Smooth muscle cell (in vitro differentiated cells): Measurements from ENCODE around the gene TMTC2. TPM values are rescaled to one million over a fixed set of nuclear protein-coding genes. Genes with fewer than 3 reads are reported as not detected.

Source experiments
- DNase-seq: peaks from one replicate; lab custom pipeline; 2025; ENCODE audit not compliant: unreplicated experiment; lab: John Stamatoyannopoulos, UW
- H2AFZ ChIP-seq: fragments of 200-600 bp; sonication (generic); 2 replicates; pipeline ENCODE4 v1.6.0; 2016; ENCODE audit warnings: antibody characterized with exemption, low read depth, mild to moderate bottlenecking
- H3F3A ChIP-seq: fragments of 200-600 bp; sonication (generic); 2 replicates; pipeline ENCODE4 v1.6.0; 2017; ENCODE audit warnings: antibody characterized with exemption, low read depth
- H3K27ac ChIP-seq: fragments of 200-600 bp; sonication (generic); 2 replicates; pipeline ENCODE4 v1.5.1; 2016; ENCODE audit warnings: low read depth, mild to moderate bottlenecking
- H3K27me3 ChIP-seq: fragments of 200-600 bp; sonication (generic); 2 replicates; pipeline ENCODE4 v1.6.1; 2016; ENCODE audit warnings: low read depth, mild to moderate bottlenecking
- H3K36me3 ChIP-seq: fragments of 200-600 bp; sonication (generic); 2 replicates; pipeline ENCODE4 v1.5.1; 2016; ENCODE audit warnings: low read depth
- H3K4me1 ChIP-seq: fragments of 200-600 bp; sonication (generic); 2 replicates; pipeline ENCODE4 v1.5.1; 2016; ENCODE audit warnings: low read depth
- H3K4me2 ChIP-seq: fragments of 200-600 bp; sonication (generic); 2 replicates; pipeline ENCODE4 v1.6.0; 2016; ENCODE audit warnings: mild to moderate bottlenecking
- H3K4me3 ChIP-seq: fragments of 200-600 bp; sonication (generic); 2 replicates; pipeline ENCODE4 v1.5.1; 2016; ENCODE audit warnings: mild to moderate bottlenecking
- H3K79me2 ChIP-seq: fragments of 200-600 bp; sonication (generic); 2 replicates; pipeline ENCODE4 v1.6.0; 2016; ENCODE audit warnings: low read depth, mild to moderate bottlenecking
- H3K9ac ChIP-seq: fragments of 200-600 bp; sonication (generic); 2 replicates; pipeline ENCODE4 v1.6.0; 2016; ENCODE audit warnings: low read depth
- H3K9me3 ChIP-seq: fragments of 200-600 bp; sonication (generic); replicated peaks from 2 replicates; pipeline ENCODE4 v1.5.1; 2016; ENCODE audit warnings: low read depth
- H4K20me1 ChIP-seq: fragments of 200-600 bp; sonication (generic); 2 replicates; pipeline ENCODE4 v1.6.0; 2016; ENCODE audit warnings: low read depth
- WGBS: methylation state at CpG from one replicate; pipeline ENCODE4 v1.1.7; 2016; ENCODE audit warnings: low lambda C conversion rate; 5-methylcytosine and 5-hydroxymethylcytosine counted together
- polyA plus RNA-seq: library from polyadenylated mRNA; unstranded; fragments of >200 nt; fragmentation: Nextera tagmentation; extraction: Ambion mirVana; gene quantifications from 2 replicates; pipeline ENCODE4 v1.2.1, GENCODE V29; 2016
- total RNA-seq: library from RNA; depleted of rRNA; stranded (reverse); fragments of >200 nt; gene quantifications from 2 replicates; pipeline ENCODE4 v1.2.3, GENCODE V29; 2014
- TF ChIP-seq, protein P1 (sequence below): fragments of 200-600 bp; sonication (generic); IDR thresholded peaks from 2 replicates; pipeline ENCODE4 v1.5.1; 2017; ENCODE audit warnings: borderline replicate concordance, mild to moderate bottlenecking, antibody characterized with exemption; ENCODE audit not compliant: insufficient read depth, poor library complexity, severe bottlenecking

TMTC2 gene
- total and polyA plus RNA-seq, 2 experiments from 2014 or later: 0.71 to 10.6 TPM

DNA sequence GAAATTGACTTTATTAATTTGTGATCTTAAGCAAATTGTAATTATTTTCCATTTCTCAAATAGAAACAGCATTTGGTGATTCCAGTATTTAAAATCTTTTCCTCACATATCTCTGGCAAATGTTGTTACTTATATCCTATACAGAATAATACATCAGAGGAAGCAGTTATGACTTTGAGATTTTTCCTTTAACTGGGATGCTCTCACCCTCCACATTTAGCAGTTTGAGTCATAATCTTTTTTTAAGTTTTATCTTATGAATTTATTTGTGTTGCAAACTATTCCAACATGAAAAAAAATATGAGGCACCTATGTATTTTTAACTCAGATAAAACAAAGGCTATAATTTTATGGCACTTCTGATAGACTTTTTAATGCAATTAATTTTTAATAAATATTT, 311.8 kb downstream of the TMTC2 start:
- TF ChIP-seq, protein P1, sequence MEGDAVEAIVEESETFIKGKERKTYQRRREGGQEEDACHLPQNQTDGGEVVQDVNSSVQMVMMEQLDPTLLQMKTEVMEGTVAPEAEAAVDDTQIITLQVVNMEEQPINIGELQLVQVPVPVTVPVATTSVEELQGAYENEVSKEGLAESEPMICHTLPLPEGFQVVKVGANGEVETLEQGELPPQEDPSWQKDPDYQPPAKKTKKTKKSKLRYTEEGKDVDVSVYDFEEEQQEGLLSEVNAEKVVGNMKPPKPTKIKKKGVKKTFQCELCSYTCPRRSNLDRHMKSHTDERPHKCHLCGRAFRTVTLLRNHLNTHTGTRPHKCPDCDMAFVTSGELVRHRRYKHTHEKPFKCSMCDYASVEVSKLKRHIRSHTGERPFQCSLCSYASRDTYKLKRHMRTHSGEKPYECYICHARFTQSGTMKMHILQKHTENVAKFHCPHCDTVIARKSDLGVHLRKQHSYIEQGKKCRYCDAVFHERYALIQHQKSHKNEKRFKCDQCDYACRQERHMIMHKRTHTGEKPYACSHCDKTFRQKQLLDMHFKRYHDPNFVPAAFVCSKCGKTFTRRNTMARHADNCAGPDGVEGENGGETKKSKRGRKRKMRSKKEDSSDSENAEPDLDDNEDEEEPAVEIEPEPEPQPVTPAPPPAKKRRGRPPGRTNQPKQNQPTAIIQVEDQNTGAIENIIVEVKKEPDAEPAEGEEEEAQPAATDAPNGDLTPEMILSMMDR: no peak
- Histone ChIP-seq H3K4me3 (no peak overlapping the region), H3K4me1 (no peaks in the 10 kb centered on the region), H3K4me2 (no peak overlapping the region), H2AFZ (no peak overlapping the region), H3K79me2 (no peaks in the 10 kb centered on the region), H3K9me3 (no peaks in the 10 kb centered on the region), H3K36me3 (no peaks in the 10 kb centered on the region), H3K27ac (no peak overlapping the region), H3K27me3 (no peaks in the 10 kb centered on the region), H4K20me1 (no peaks in the 10 kb centered on the region), H3K9ac (no peak overlapping the region), H3F3A (no peaks in the 10 kb centered on the region)
- DNase-seq: no peak

- Histone ChIP-seq H2AFZ (no peak overlapping the region), H3K4me3 (no peak overlapping the region), H3K79me2 (no peaks in the 10 kb centered on the region), H4K20me1 (no peaks in the 10 kb centered on the region), H3K9me3 (no peaks in the 10 kb centered on the region), H3K27me3 (no peaks in the 10 kb centered on the region), H3K4me1 (peaks cover 7% of the 10 kb centered on the region), H3K27ac (no peak overlapping the region), H3K9ac (no peak overlapping the region), H3F3A (no peaks in the 10 kb centered on the region), H3K36me3 (no peaks in the 10 kb centered on the region), H3K4me2 (no peak overlapping the region)
- WGBS: 62% methylated on average over 2 of the region's 2 CpGs
- DNase-seq: no peak
- TF ChIP-seq, protein P1: no peak
Measured at GRCh38 chr12:83003026-83003425, 316.3 kb downstream of the TMTC2 start.

- Histone ChIP-seq H3K4me2 (no peak overlapping the region), H3K4me3 (no peak overlapping the region), H4K20me1 (no peaks in the 10 kb centered on the region), H3K9ac (no peak overlapping the region), H3F3A (no peaks in the 10 kb centered on the region), H3K36me3 (peaks cover 8% of the 10 kb centered on the region), H3K27ac (no peak overlapping the region), H3K79me2 (no peaks in the 10 kb centered on the region), H3K27me3 (no peaks in the 10 kb centered on the region), H2AFZ (no peak overlapping the region), H3K9me3 (peaks cover 8% of the 10 kb centered on the region), H3K4me1 (peaks cover 7% of the 10 kb centered on the region)
- WGBS: 99% methylated on average over 6 of the region's 6 CpGs
- no peak for DNase-seq
- TF ChIP-seq, protein P1: no peak
Measured at GRCh38 chr12:83005534-83006197, 319.0 kb downstream of the TMTC2 start.

- TF ChIP-seq, protein P1: no peak
- Histone ChIP-seq H3K9ac (no peak overlapping the region), H3F3A (no peaks in the 10 kb centered on the region), H3K27ac (no peak overlapping the region), H3K4me1 (peaks cover 7% of the 10 kb centered on the region), H3K27me3 (no peaks in the 10 kb centered on the region), H3K36me3 (peaks cover 8% of the 10 kb centered on the region), H3K4me3 (no peak overlapping the region), H2AFZ (no peak overlapping the region), H3K79me2 (no peaks in the 10 kb centered on the region), H3K9me3 (peaks cover 8% of the 10 kb centered on the region), H4K20me1 (no peaks in the 10 kb centered on the region), H3K4me2 (no peak overlapping the region)
- DNase-seq: no peak
- 79% methylated on average over 3 of the region's 3 CpGs for WGBS
Measured at GRCh38 chr12:83008703-83009102, 322.0 kb downstream of the TMTC2 start.
